Suprapubic skin (tissue), 4 donors: ENCODE data around the gene FLRT2.

Experiments used
- CTCF ChIP-seq, 2 donors: fragments of 200-600 bp in 1 of 2; fragments of 450-650 bp in 1 of 2; sonication (generic) in 1 of 2; IDR thresholded peaks; one replicate each; pipeline ENCODE4 v1.5.1; 2016 to 2019; ENCODE audit warnings: antibody characterized with exemption in 2 of 2, mild to moderate bottlenecking in 1 of 2, moderate library complexity in 1 of 2
- EP300 ChIP-seq: sonication (generic); formaldehyde crosslinking; IDR thresholded peaks from one replicate; pipeline ENCODE4 v1.6.1; 2017; ENCODE audit warnings: antibody characterized with exemption
- POLR2A ChIP-seq, 2 donors: fragments of 450-650 bp; IDR thresholded peaks; one replicate each; pipeline ENCODE4 v1.6.1; 2017; ENCODE audit warnings: antibody characterized with exemption in 2 of 2, mild to moderate bottlenecking in 2 of 2, moderate library complexity in 2 of 2
- POLR2AphosphoS5 ChIP-seq, 3 donors: sonication (generic); formaldehyde crosslinking; IDR thresholded peaks; one replicate each; pipeline ENCODE4 v1.6.1; 2017; ENCODE audit warnings: antibody characterized with exemption in 3 of 3

DNA sequence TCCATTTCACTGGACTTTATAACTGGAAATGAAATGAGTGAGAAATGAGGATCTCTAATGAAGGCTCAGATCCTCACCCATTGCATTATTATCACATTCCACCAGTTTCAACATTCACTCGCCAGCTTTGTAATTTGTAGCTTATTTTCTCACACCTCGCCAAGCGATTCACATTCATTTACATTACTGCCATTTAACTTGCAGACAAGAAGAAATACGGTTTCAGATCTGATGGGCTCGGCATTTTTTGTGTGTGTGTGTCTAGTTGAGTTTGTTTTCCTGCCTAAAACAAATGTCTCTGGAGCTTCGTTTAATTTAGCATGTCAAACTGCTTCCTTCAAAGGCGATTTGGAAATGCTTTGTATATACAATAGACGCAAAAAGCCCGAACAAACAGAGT, 132.2 kb downstream of the FLRT2 start:
- TF ChIP-seq CTCF (IDR thresholded peaks at IDR 0.05): no peak
- TF ChIP-seq POLR2A (IDR thresholded peaks at IDR 0.05): no peak
- no peak for TF ChIP-seq POLR2AphosphoS5 (IDR thresholded peaks at IDR 0.05)
- no peak for TF ChIP-seq EP300
